IPS-18a (cell line): ENCODE measurements around the gene EPHB4.
"Not testable (repeated sequence)": the region's sequence is repeated elsewhere in the genome, so short reads cannot be mapped to it uniquely, and the experiment has no call there.

Source experiments
- H3K27ac ChIP-seq: one replicate; pipeline ENCODE4 v1.5.1; 2013; ENCODE audit warnings: low read length
- H3K27me3 ChIP-seq: one replicate; pipeline ENCODE4 v1.6.1; 2013; ENCODE audit warnings: mild to moderate bottlenecking, low read length; ENCODE audit not compliant: control insufficient read depth, insufficient read depth
- H3K36me3 ChIP-seq: one replicate; pipeline ENCODE4 v1.6.1; 2013; ENCODE audit warnings: low read depth, low read length; ENCODE audit not compliant: control insufficient read depth
- H3K4me1 ChIP-seq: one replicate; pipeline ENCODE4 v1.6.1; 2013; ENCODE audit warnings: low read depth, low read length; ENCODE audit not compliant: control insufficient read depth
- H3K4me3 ChIP-seq: one replicate; pipeline ENCODE4 v1.5.1; 2013; ENCODE audit warnings: low read length
- H3K9ac ChIP-seq: one replicate; pipeline ENCODE4 v1.6.1; 2013; ENCODE audit warnings: mild to moderate bottlenecking, low read length, moderate library complexity
- H3K9me3 ChIP-seq: one replicate; pipeline ENCODE4 v1.6.1; 2013; ENCODE audit warnings: low read depth, low read length; ENCODE audit not compliant: control insufficient read depth

The EPHB4 gene

DNA sequence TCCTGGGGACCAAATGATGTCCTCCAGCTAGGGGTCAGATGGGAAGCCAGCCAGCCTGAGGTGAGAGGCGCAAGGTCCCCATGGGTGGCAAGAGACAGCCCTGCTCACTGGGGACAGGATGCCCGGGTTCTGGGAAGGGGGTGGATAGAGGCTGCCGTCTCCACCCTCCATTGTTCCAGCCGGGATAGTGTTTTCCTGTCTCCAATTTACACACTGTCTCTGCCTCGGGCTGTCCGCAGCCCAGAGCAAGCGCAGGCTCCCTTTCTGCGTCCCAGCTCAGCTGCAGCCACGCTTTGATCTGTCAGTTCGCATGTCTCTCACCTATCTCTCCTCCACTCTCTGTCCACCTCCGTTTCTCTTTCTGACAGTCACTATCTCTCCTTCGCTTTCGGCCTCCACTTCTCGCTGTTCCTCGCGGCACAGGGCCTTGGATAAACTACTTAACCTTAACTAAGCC, 2.1 kb downstream of the EPHB4 start:
- H3K9ac ChIP-seq: peak overlapping the region; percentile 90
- no peak overlapping the region for H3K27ac ChIP-seq
- H3K9me3 ChIP-seq: no peaks in the 10 kb centered on the region
- no peaks in the 10 kb centered on the region for H3K4me1 ChIP-seq
- no peaks in the 10 kb centered on the region for H3K27me3 ChIP-seq
- H3K36me3 ChIP-seq: peaks cover 35% of the 10 kb centered on the region
- H3K4me3 ChIP-seq: peak overlapping the region; percentile 93

DNA sequence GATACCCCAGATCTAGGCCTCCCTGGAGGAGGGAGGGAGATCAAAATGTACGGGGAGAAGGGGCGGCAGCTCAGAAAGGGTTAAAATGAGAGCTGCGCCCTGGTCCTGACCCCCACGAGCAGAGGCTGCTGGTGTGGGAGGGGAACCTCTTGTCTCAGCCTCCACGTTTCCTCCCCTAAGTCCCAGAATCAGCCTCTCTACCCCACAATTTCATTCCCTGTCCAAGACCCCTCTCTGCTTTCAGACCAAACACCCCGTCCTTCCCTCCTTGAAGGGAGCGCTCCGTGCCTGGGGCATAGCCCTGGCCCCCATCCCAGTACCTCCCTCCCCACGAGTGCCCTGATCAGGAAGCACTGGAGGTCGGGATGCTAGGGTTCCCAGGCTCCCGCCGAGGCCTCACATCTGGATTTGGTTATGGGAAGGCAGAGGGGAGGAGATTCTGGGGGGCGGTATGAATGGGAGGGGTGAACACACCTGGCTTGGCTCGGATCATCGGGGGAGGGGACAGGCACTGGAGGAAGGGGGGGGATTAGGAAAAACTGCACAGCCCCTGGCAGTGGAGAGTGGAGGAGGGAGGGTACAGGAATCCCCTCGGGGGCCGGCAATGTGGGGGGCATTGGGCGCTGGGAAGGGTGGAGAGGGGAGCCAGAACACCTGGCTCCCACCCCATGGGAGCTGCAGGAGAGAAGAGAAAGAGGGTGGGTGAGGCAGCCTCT, 2.7 kb downstream of the EPHB4 start:
- Histone ChIP-seq H3K9me3 (no peaks in the 10 kb centered on the region), H3K9ac (no peak overlapping the region), H3K4me1 (no peaks in the 10 kb centered on the region), H3K36me3 (peaks cover 41% of the 10 kb centered on the region), H3K4me3 (peak overlapping the region; percentile 93), H3K27me3 (no peaks in the 10 kb centered on the region), H3K27ac (no peak overlapping the region)

DNA sequence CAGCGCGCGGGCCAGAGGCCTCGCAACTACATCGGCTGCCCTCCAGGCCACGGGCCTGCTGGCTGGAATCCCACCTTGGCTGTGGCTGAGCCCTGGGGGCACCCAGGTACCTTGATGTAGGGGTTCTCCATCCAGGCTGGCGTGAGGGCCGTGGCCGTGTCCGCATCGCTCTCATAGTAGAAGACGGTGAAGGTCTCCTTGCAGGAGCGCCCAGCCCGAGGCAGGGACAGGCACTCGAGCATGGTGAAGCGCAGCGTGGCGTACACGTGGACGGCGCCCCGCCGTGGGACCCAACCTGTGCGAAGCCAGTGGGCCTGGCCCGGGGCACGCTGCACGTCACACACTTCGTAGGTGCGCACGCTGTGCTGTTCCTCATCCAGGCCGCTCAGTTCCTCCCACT, 3.8 kb downstream of the EPHB4 start:
- Histone ChIP-seq H3K36me3 (peaks cover 52% of the 10 kb centered on the region), H3K27me3 (no peaks in the 10 kb centered on the region), H3K9ac (no peak overlapping the region), H3K9me3 (no peaks in the 10 kb centered on the region), H3K4me3 (no peak overlapping the region), H3K4me1 (no peaks in the 10 kb centered on the region), H3K27ac (no peak overlapping the region)

DNA sequence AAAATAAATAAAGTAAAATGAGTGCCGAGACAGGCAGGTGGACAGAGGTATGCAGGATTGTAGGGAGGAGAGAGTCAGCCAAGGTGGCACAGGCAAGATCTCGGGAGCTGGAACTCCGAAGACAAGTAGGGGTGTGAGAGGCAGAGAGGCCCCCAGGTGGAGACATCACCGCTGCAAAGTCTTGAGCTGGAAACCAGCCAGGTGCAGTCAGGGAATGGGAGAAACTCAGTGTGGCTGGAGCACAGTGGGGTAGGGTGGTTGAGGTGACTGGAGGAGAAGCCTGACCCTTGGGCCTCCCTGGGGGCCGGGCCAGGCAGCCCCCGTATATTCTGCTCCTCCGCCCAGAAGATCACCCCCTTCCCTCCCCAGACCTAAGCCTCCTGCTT, 4.2 kb downstream of the EPHB4 start:
- Histone ChIP-seq H3K4me3 (no peak overlapping the region), H3K36me3 (peaks cover 56% of the 10 kb centered on the region)

DNA sequence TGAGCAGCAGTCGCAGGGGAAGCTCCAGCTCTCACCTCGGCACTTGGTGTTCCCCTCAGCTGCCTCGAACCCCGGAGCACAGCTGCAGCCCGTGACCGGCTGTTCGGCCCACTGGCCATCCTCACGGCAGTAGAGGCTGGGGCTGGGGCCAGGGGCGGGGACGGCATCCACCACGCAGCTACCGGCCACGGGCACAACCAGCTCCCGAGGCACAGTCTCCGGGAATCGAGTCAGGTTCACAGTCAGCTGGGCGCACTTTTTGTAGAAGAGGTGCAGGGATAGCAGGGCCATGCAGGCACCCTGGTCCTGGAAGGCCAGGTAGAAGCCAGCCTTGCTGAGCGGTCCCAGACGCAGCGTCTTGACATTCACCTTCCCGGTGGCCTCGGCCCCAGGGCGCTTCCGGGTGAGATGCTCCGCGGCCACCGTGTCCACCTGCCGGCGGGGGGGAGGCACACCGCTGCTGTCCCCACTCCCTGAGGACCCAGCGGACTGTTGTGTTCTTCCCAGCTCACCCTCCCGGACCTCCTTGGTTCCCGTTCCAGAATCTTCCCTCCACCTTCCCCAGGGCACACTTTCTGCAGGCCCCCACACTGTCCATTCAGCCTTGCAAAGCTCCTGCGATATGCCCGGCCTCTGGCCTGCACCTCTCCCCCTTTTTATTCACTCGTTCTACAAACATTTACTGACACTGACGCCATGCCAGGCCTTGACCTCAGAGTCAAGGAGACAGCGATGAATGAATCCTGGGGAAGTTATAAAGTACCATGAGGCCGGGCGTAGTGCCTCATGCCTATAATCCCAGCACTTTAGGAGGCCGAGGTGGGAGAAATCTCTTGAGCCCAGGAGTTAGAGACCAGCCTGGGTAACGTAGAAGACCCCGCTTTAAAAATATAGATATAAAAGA, 4.8 kb downstream of the EPHB4 start:
- H3K9ac ChIP-seq: no peak overlapping the region
- H3K4me3 ChIP-seq: no peak overlapping the region
- H3K4me1 ChIP-seq: no peaks in the 10 kb centered on the region
- H3K27ac ChIP-seq: no peak overlapping the region
- no peaks in the 10 kb centered on the region for H3K9me3 ChIP-seq
- H3K36me3 ChIP-seq: peaks cover 59% of the 10 kb centered on the region
- no peaks in the 10 kb centered on the region for H3K27me3 ChIP-seq

More for the DNA sequence above, 4.2 kb downstream of the EPHB4 start:
- Histone ChIP-seq H3K4me1 (no peaks in the 10 kb centered on the region), H3K9ac (no peak overlapping the region), H3K27me3 (no peaks in the 10 kb centered on the region), H3K9me3 (no peaks in the 10 kb centered on the region), H3K27ac (no peak overlapping the region)

- Histone ChIP-seq H3K9me3 (no peaks in the 10 kb centered on the region), H3K9ac (no peak overlapping the region), H3K27ac (no peak overlapping the region), H3K27me3 (no peaks in the 10 kb centered on the region), H3K36me3 (peaks cover 86% of the 10 kb centered on the region), H3K4me3 (no peak overlapping the region), H3K4me1 (no peaks in the 10 kb centered on the region)
These were observed 7.7 kb downstream of the EPHB4 start for GRCh38 chr7:100819586-100819985.

DNA sequence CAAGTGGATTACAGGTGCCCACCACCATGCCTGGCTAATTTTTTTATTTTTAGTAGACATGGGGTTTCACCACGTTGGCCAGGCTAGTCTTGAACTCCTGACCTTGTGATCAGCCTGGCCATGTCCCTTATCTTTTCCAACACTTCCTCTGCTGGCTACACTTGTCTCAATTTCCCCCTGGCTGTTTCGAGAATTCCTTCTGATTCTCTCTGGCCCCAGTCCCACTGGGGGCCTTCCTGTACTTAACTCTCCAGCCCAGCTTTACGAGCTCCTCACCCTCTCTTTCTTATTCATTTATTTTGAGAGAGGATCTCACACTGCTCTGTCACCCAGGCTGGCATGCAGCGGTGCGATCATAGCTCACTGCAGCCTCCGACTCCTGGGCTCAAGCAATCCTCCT, 8.5 kb downstream of the EPHB4 start:
- no peaks in the 10 kb centered on the region for H3K4me1 ChIP-seq
- no peak overlapping the region for H3K27ac ChIP-seq
- H3K4me3 ChIP-seq: no peak overlapping the region
- no peaks in the 10 kb centered on the region for H3K27me3 ChIP-seq
- no peak overlapping the region for H3K9ac ChIP-seq
- peaks cover 89% of the 10 kb centered on the region for H3K36me3 ChIP-seq
- H3K9me3 ChIP-seq: no peaks in the 10 kb centered on the region

DNA sequence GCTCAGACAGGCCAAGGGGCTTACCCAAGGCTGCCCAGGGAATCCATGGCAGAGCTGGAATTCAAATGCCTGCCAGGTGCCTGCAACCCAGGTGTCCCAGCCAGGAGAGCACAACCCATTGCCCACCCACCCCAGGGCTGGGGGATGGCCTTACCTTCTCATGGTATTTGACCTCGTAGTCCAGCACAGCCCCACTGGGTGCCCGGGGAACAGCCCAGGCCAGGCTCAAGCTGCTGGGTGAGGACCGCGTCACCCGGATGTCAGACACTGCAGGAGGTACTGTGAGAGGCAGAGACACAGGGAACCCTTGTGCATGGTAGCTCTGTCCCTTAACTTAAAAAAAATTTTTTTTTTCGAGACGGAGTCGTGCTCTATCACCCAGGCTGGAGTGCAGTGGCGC, 9.0 kb downstream of the EPHB4 start:
- H3K27me3 ChIP-seq: no peaks in the 10 kb centered on the region
- no peaks in the 10 kb centered on the region for H3K4me1 ChIP-seq
- no peaks in the 10 kb centered on the region for H3K9me3 ChIP-seq
- no peak overlapping the region for H3K4me3 ChIP-seq
- H3K9ac ChIP-seq: no peak overlapping the region
- H3K36me3 ChIP-seq: peaks cover 89% of the 10 kb centered on the region
- H3K27ac ChIP-seq: no peak overlapping the region

DNA sequence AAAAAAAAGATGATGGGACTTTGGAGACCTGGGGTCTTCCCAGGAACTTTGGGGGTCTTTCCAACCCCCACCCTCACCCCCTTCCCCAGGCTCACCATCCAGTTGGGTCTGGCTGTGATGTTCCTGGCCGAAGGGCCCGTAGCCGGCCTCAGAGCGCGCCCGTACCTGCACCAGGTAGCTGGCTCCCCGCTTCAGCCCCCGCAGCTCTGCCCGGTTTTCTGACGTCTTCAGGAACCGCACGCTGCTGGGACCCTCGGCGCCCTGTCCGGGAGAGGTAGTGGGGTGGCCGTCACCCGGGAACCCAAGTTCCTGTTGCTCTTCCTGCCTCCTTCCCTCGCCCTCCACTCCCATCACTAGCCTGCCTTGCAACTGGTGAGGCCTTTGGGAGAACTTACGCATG, 10.2 kb downstream of the EPHB4 start:
- Histone ChIP-seq H3K9ac (no peak overlapping the region), H3K4me3 (no peak overlapping the region), H3K36me3 (peaks cover 89% of the 10 kb centered on the region), H3K27me3 (no peaks in the 10 kb centered on the region), H3K27ac (no peak overlapping the region), H3K9me3 (no peaks in the 10 kb centered on the region), H3K4me1 (no peaks in the 10 kb centered on the region)

- H3K9ac ChIP-seq, H3K4me1 ChIP-seq, H3K27ac ChIP-seq, H3K4me3 ChIP-seq, H3K27me3 ChIP-seq, H3K9me3 ChIP-seq: not testable (repeated sequence)
- peaks cover 86% of the 10 kb centered on the region for H3K36me3 ChIP-seq
These were observed 10.8 kb downstream of the EPHB4 start for GRCh38 chr7:100816515-100816914.

DNA sequence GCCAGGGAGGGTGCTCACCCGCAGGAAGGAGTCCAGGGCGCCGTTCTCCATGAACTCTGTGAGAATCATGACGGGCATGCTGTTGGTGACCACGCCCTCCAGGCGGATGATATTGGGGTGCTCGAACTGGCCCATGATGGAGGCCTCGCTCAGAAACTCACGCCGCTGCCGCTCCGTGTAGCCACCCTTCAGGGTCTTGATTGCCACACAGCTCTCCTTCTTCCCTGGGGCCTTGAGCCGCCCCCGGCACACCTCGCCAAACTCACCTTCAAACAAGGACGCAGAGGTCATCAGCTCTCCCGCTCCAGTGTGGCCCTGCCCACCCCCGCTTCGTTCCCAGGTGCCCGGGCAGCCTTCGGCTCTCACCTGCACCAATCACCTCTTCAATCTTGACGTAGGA, 14.6 kb downstream of the EPHB4 start:
- no peak overlapping the region for H3K4me3 ChIP-seq
- H3K9ac ChIP-seq: no peak overlapping the region
- H3K36me3 ChIP-seq: peaks cover 92% of the 10 kb centered on the region
- H3K4me1 ChIP-seq: no peaks in the 10 kb centered on the region
- no peak overlapping the region for H3K27ac ChIP-seq
- H3K9me3 ChIP-seq: no peaks in the 10 kb centered on the region
- H3K27me3 ChIP-seq: no peaks in the 10 kb centered on the region
